Liver (tissue), 9 donors: ENCODE data around the gene SPRYD3. TPM values are rescaled to one million over a fixed set of nuclear protein-coding genes. Genes with fewer than 3 reads are reported as not detected.

Source experiments
- DNase-seq: peaks from one replicate; pipeline ENCODE4 v3.0.0-alpha.2; 2017; ENCODE audit warnings: low spot score
- H3K27ac ChIP-seq, 2 donors: one replicate each; pipeline ENCODE4 v1.7.0; 2013; ENCODE audit warnings: inconsistent platforms in 2 of 2, low read length in 2 of 2, control low read depth in 1 of 2, low read depth in 1 of 2, mild to moderate bottlenecking in 1 of 2
- H3K27me3 ChIP-seq, 4 donors: one replicate each; pipeline versions ENCODE4 v1.6.1 to v1.7.0; 2013; ENCODE audit warnings: low read length in 3 of 4, inconsistent platforms in 1 of 4, mild to moderate bottlenecking in 1 of 4, moderate library complexity in 1 of 4; ENCODE audit not compliant: control insufficient read depth in 4 of 4, insufficient read depth in 4 of 4
- H3K36me3 ChIP-seq, 4 donors: one replicate each; pipeline versions ENCODE4 v1.6.1 to v1.7.0; 2013; ENCODE audit warnings: low read length in 3 of 4, mild to moderate bottlenecking in 3 of 4, low read depth in 1 of 4, moderate library complexity in 1 of 4; ENCODE audit not compliant: control insufficient read depth in 4 of 4, insufficient read depth in 3 of 4
- H3K4me1 ChIP-seq, 4 donors: one replicate each; pipeline versions ENCODE4 v1.6.1 to v1.7.0; 2013; ENCODE audit warnings: low read length in 3 of 4, mild to moderate bottlenecking in 3 of 4, moderate library complexity in 1 of 4; ENCODE audit not compliant: control insufficient read depth in 4 of 4, insufficient read depth in 4 of 4
- H3K4me3 ChIP-seq, 3 donors: one replicate each; pipeline versions ENCODE4 v1.6.1 to v1.7.0; 2013; ENCODE audit warnings: low read length in 3 of 3, control low read depth in 1 of 3, low read depth in 1 of 3, mild to moderate bottlenecking in 1 of 3
- H3K9ac ChIP-seq, 2 donors: one replicate each; pipeline ENCODE4 v1.7.0; 2013; ENCODE audit warnings: low read length in 2 of 2, mild to moderate bottlenecking in 2 of 2, moderate library complexity in 2 of 2, control low read depth in 1 of 2, low read depth in 1 of 2
- H3K9me3 ChIP-seq, 4 donors: one replicate each; pipeline versions ENCODE4 v1.6.1 to v1.7.0; 2013; ENCODE audit warnings: low read length in 3 of 4; ENCODE audit not compliant: control insufficient read depth in 4 of 4
- EGR1 ChIP-seq, 2 donors: IDR thresholded peaks; 2 replicates each; pipeline ENCODE4 v1.6.1; 2016 to 2018; ENCODE audit warnings: antibody characterized with exemption in 2 of 2, low read depth in 2 of 2
- FOXA1 ChIP-seq: IDR thresholded peaks from 2 replicates; pipeline ENCODE4 v1.6.1; 2016; ENCODE audit warnings: antibody characterized with exemption
- FOXA2 ChIP-seq: IDR thresholded peaks from 2 replicates; pipeline ENCODE4 v1.6.1; 2016; ENCODE audit warnings: antibody characterized with exemption
- GABPA ChIP-seq, 2 donors: IDR thresholded peaks in 1 of 2; conservative IDR thresholded peaks in 1 of 2; 2 replicates each; pipeline ENCODE4 v1.6.1; 2016; ENCODE audit warnings: antibody characterized with exemption in 2 of 2, mild to moderate bottlenecking in 1 of 2, moderate library complexity in 1 of 2
- HNF4A ChIP-seq, 2 donors: conservative IDR thresholded peaks; 2 replicates each; pipeline ENCODE4 v1.6.1; 2016; ENCODE audit warnings: antibody characterized with exemption in 2 of 2, mild to moderate bottlenecking in 2 of 2
- HNF4G ChIP-seq: IDR thresholded peaks from 2 replicates; pipeline ENCODE4 v1.6.1; 2016; ENCODE audit warnings: antibody characterized with exemption
- JUND ChIP-seq, 2 donors: IDR thresholded peaks; 2 replicates each; pipeline ENCODE4 v1.6.1; 2016; ENCODE audit warnings: antibody characterized with exemption in 2 of 2
- NR2F2 ChIP-seq: IDR thresholded peaks from 2 replicates; pipeline ENCODE4 v1.6.1; 2016; ENCODE audit warnings: antibody characterized with exemption
- RAD21 ChIP-seq, 2 donors: IDR thresholded peaks; 2 replicates each; pipeline ENCODE4 v1.6.1; 2016; ENCODE audit warnings: antibody characterized with exemption in 2 of 2, mild to moderate bottlenecking in 2 of 2
- REST ChIP-seq: IDR thresholded peaks from 2 replicates; pipeline ENCODE4 v1.6.1; 2016; ENCODE audit warnings: antibody characterized with exemption, mild to moderate bottlenecking
- RXRA ChIP-seq, 2 donors: IDR thresholded peaks; 2 replicates each; pipeline ENCODE4 v1.6.1; 2017 to 2018; ENCODE audit warnings: antibody characterized with exemption in 2 of 2, mild to moderate bottlenecking in 1 of 2
- SP1 ChIP-seq: IDR thresholded peaks from 2 replicates; pipeline ENCODE4 v1.6.1; 2018; ENCODE audit warnings: antibody characterized with exemption, mild to moderate bottlenecking
- TAF1 ChIP-seq: conservative IDR thresholded peaks from 2 replicates; pipeline ENCODE4 v1.6.1; 2016; ENCODE audit warnings: antibody characterized with exemption, mild to moderate bottlenecking
- YY1 ChIP-seq: IDR thresholded peaks from 2 replicates; pipeline ENCODE4 v1.6.1; 2016; ENCODE audit warnings: antibody characterized with exemption, mild to moderate bottlenecking
- ZBTB33 ChIP-seq: IDR thresholded peaks from 2 replicates; pipeline ENCODE4 v1.6.1; 2016; ENCODE audit warnings: antibody characterized with exemption
- WGBS: extraction: QIAGEN DNeasy Blood & Tissue Kit; methylation state at CpG from one replicate; pipeline ENCODE4 v1.1.7; 2013; 5-methylcytosine and 5-hydroxymethylcytosine counted together
- polyA plus RNA-seq, 2 donors: library from polyadenylated mRNA; stranded (reverse) in 1 of 2; unstranded in 1 of 2; fragments of 200-250 nt in 1 of 2; fragments of >200 nt in 1 of 2; fragmentation: Nextera tagmentation in 1 of 2; extraction: Ambion mirVana in 1 of 2; gene quantifications; one replicate each; pipeline versions ENCODE4 v1.2.1 to v1.2.3, GENCODE V29; 2013 to 2015
- total RNA-seq, 2 donors: library from RNA; depleted of rRNA; stranded (reverse); fragments of >200 nt; gene quantifications; one replicate each; pipeline ENCODE4 v1.2.3, GENCODE V29; 2014
- TF ChIP-seq, protein P1 (sequence below): IDR thresholded peaks from 2 replicates; pipeline ENCODE4 v1.6.1; 2016; ENCODE audit warnings: antibody characterized with exemption
- TF ChIP-seq, protein P2 (sequence below): IDR thresholded peaks from 2 replicates; pipeline ENCODE4 v1.6.1; 2016; ENCODE audit warnings: antibody characterized with exemption
- donor health status: healthy.
- donor health status: healthy.
- donor health status: healthy.
- donor health status: healthy.
- donor health status: healthy.

The SPRYD3 gene
- total and polyA plus RNA-seq, 4 donors, result 6.0 to 20.3 (median 13.3) TPM

DNA sequence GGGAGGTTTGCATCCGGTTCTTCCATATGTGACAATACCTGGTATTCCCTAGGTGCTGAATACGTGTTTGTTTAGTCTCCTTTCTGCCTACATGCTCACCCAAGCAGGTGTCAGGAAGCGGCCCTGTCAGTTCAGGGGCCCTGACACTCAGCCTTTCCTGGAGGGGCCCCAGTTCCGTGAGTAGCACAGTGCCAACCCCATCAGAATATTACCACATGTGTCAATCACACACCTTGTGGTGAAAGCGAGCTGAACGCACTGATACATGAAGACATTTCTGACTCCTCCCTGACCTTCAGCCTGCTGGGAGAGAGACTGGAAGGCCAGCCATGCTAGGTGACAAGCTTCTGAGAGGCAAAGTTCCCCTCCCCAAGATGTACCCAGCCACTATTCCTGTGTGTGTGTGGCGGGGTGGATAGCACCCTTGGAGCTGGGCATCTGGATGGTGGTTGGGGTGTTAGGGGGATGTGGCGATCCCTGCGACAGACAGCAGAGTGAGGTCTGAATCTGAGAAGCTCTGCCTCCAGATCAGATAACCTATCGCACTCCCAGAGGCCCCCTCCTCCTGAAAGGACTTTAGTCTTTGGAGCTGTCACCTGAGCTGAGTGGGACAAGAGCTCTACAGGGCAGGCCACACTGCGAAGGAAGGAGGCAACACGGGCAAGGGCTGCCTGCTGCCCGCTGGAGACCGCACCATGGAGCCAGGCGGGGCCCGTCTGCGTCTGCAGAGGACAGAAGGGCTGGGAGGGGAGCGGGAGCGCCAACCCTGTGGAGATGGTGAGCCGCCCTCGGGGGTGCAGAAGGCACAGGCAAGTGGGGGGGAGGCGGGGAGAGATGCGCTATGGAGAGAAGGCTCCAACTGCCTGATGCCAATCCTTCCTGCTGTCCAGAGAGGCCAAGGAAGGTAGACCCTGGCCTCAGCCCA is 24.0 kb upstream of the SPRYD3 start, which contains the start of gene SOAT2:
Gene SOAT2 (plus strand): TSS at position 604 of the 925 bp plus-strand sequence. CDS start 92 bp downstream, at position 696.
- DNase-seq, result no peak
- H3K4me1 ChIP-seq, result peaks cover 16 to 50% (median 32%) of the 10 kb centered on the region in 4 donors
- no peaks in the 10 kb centered on the region for H3K27me3 ChIP-seq
- WGBS, result 63% methylated on average over 23 of the region's 23 CpGs
- H3K9me3 ChIP-seq, result no peaks in the 10 kb centered on the region
- H3K36me3 ChIP-seq, result no peaks in the 10 kb centered on the region
- peak within 1 kb of the TSS; percentile 65 to 88 for H3K27ac ChIP-seq
- H3K4me3 ChIP-seq, result no peak within 1 kb of the TSS
- TF ChIP-seq ZBTB33 (no peak), HNF4A (conservative IDR thresholded peaks at IDR 0.05) (peak; percentile 60 to 73), HNF4G (peak; percentile 33), EGR1 (IDR thresholded peaks at IDR 0.05; ENCODE audit: low read depth in 2 of 2) (no peak), JUND (IDR thresholded peaks at IDR 0.05) (no peak)
- TF ChIP-seq, protein P1, sequence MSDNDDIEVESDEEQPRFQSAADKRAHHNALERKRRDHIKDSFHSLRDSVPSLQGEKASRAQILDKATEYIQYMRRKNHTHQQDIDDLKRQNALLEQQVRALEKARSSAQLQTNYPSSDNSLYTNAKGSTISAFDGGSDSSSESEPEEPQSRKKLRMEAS, result no peak
- TF ChIP-seq, protein P2, sequence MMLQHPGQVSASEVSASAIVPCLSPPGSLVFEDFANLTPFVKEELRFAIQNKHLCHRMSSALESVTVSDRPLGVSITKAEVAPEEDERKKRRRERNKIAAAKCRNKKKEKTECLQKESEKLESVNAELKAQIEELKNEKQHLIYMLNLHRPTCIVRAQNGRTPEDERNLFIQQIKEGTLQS, result no peak
- peak within 1 kb of the TSS in 1 of 2 donors; percentile 49 for H3K9ac ChIP-seq

DNA sequence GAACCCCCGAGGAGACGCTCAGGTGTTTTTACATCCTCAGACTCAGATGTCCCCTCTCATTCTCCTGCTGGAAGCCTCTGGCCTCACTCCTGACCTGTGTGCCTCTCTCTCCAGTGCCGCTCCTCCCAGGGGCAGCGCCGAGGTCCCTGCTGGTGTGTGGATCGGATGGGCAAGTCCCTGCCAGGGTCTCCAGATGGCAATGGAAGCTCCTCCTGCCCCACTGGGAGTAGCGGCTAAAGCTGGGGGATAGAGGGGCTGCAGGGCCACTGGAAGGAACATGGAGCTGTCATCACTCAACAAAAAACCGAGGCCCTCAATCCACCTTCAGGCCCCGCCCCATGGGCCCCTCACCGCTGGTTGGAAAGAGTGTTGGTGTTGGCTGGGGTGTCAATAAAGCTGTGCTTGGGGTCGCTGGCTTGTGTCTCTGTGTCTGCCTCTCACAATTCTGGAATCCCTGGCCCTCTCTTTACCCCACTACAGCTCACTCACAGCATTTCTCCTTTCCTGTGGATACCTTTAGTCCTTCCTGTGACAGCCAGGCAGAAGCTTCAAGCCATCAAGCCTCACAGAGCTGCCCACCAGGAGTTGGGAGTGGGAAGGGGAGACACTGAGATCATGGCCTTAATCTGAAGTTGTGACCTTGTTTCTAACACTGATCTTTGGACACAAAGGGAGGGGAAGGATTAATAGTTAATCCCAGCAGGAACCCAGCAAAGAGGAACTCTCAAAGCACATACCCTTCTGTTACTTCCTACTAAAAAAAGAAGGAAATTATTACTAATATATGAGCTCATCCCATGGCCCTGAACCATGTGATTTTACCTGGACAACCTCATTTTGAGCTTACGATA is 23.0 kb upstream of the SPRYD3 start:
- DNase-seq, result no peak
- peak overlapping the region; percentile 65 to 88 for H3K27ac ChIP-seq
- H3K9ac ChIP-seq, result peak overlapping the region in 1 of 2 donors; percentile 49
- H3K9me3 ChIP-seq, result no peaks in the 10 kb centered on the region
- WGBS, result 79% methylated on average over 12 of the region's 12 CpGs
- no peaks in the 10 kb centered on the region for H3K27me3 ChIP-seq
- H3K36me3 ChIP-seq, result no peaks in the 10 kb centered on the region
- H3K4me1 ChIP-seq, result peaks cover 21 to 56% (median 39%) of the 10 kb centered on the region in 4 donors
- no peak overlapping the region for H3K4me3 ChIP-seq
- TF ChIP-seq GABPA (IDR thresholded peaks at IDR 0.05 in 1 of 2, conservative IDR thresholded peaks at IDR 0.05 in 1 of 2), result peak in 1 of 2 donors; percentile 23
- TF ChIP-seq JUND (IDR thresholded peaks at IDR 0.05), result peak; percentile 72 to 86
- peak; percentile 80 to 81 for TF ChIP-seq HNF4A (conservative IDR thresholded peaks at IDR 0.05)
- TF ChIP-seq, protein P1, result peak; percentile 21
- TF ChIP-seq FOXA2, result no peak
- TF ChIP-seq, protein P2, result no peak
- peak; percentile 84 for TF ChIP-seq SP1
- TF ChIP-seq ZBTB33, result no peak
- no peak for TF ChIP-seq HNF4G
- TF ChIP-seq YY1, result no peak
- TF ChIP-seq NR2F2, result peak; percentile 16
- TF ChIP-seq RAD21 (IDR thresholded peaks at IDR 0.05), result no peak
- TF ChIP-seq EGR1 (IDR thresholded peaks at IDR 0.05; ENCODE audit: low read depth in 2 of 2), result no peak
- no peak for TF ChIP-seq FOXA1
- no peak for TF ChIP-seq TAF1
- TF ChIP-seq RXRA (IDR thresholded peaks at IDR 0.05), result peak; percentile 60 to 63
- TF ChIP-seq REST, result no peak
